Measurements from ENCODE around the gene CALM1.

Gene CALM1

GRCh38 chr14:90405755-90406154 is 8.9 kb downstream of the CALM1 start:
- peaks cover 24% of the 10 kb centered on the region for H3F3A ChIP-seq (ENCODE audit: control insufficient read depth, insufficient read depth)

GRCh38 chr14:90406384-90406798 is 9.6 kb downstream of the CALM1 start:
- TF ChIP-seq EZH2phosphoT487 (IDR thresholded peaks at IDR 0.05; ENCODE audit: borderline replicate concordance, low read length), result no peak
- no peak for TF ChIP-seq CTCF (IDR thresholded peaks at IDR 0.05; ENCODE audit: low read depth, low read length, poor library complexity, severe bottlenecking)
- no peaks in the 10 kb centered on the region for H3K27me3 ChIP-seq (ENCODE audit: control insufficient read depth, low read length)
- H3K27ac ChIP-seq (ENCODE audit: low read depth, low read length), result no peak overlapping the region
- H3K79me2 ChIP-seq (ENCODE audit: control insufficient read depth, low read length), result peaks cover 6% of the 10 kb centered on the region
- H3K4me1 ChIP-seq (ENCODE audit: control insufficient read depth, low read length), result no peaks in the 10 kb centered on the region
- H3K4me3 ChIP-seq (ENCODE audit: low read length), result no peak overlapping the region
- H3F3A ChIP-seq (ENCODE audit: control insufficient read depth, insufficient read depth), result peaks cover 24% of the 10 kb centered on the region
- no peaks in the 10 kb centered on the region for H3K9me3 ChIP-seq (ENCODE audit: control insufficient read depth, insufficient read depth, low read length)
- peaks cover 56% of the 10 kb centered on the region for H3K36me3 ChIP-seq (ENCODE audit: control insufficient read depth, low read length)
- no peaks in the 10 kb centered on the region for H3K9me2 ChIP-seq (replicated peaks; ENCODE audit: control insufficient read depth, low read length)
- H3K4me2 ChIP-seq (ENCODE audit: low read length), result no peak overlapping the region
- H4K20me1 ChIP-seq (ENCODE audit: control insufficient read depth, insufficient read depth, low read depth, low read length), result peaks cover 8% of the 10 kb centered on the region; the same call in 1 of the 2 replicates

More at GRCh38 chr14:90405755-90406154, 8.9 kb downstream of the CALM1 start:
- Histone ChIP-seq H3K9me2 (replicated peaks; ENCODE audit: control insufficient read depth, low read length) (no peaks in the 10 kb centered on the region), H3K9me3 (ENCODE audit: control insufficient read depth, insufficient read depth, low read length) (no peaks in the 10 kb centered on the region), H3K79me2 (ENCODE audit: control insufficient read depth, low read length) (peaks cover 12% of the 10 kb centered on the region), H3K27ac (ENCODE audit: low read depth, low read length) (no peak overlapping the region), H3K4me2 (ENCODE audit: low read length) (no peak overlapping the region), H4K20me1 (ENCODE audit: control insufficient read depth, insufficient read depth, low read depth, low read length) (peaks cover 13% of the 10 kb centered on the region; the same call in 1 of the 2 replicates), H3K27me3 (ENCODE audit: control insufficient read depth, low read length) (no peaks in the 10 kb centered on the region), H3K4me3 (ENCODE audit: low read length) (no peak overlapping the region), H3K36me3 (ENCODE audit: control insufficient read depth, low read length) (peaks cover 63% of the 10 kb centered on the region), H3K4me1 (ENCODE audit: control insufficient read depth, low read length) (no peaks in the 10 kb centered on the region)
- TF ChIP-seq EZH2phosphoT487 (IDR thresholded peaks at IDR 0.05; ENCODE audit: borderline replicate concordance, low read length) (no peak), CTCF (IDR thresholded peaks at IDR 0.05; ENCODE audit: low read depth, low read length, poor library complexity, severe bottlenecking) (no peak)

- H3K9me2 ChIP-seq (replicated peaks; ENCODE audit: control insufficient read depth, low read length), result no peaks in the 10 kb centered on the region
- TF ChIP-seq CTCF (IDR thresholded peaks at IDR 0.05; ENCODE audit: low read depth, low read length, poor library complexity, severe bottlenecking) (no peak), EZH2phosphoT487 (IDR thresholded peaks at IDR 0.05; ENCODE audit: borderline replicate concordance, low read length) (no peak)
- peaks cover 24% of the 10 kb centered on the region for H3F3A ChIP-seq (ENCODE audit: control insufficient read depth, insufficient read depth)
- no peak overlapping the region for H3K4me2 ChIP-seq (ENCODE audit: low read length)
- no peaks in the 10 kb centered on the region for H3K4me1 ChIP-seq (ENCODE audit: control insufficient read depth, low read length)
- no peaks in the 10 kb centered on the region; the same call in 1 of the 2 replicates for H3K79me2 ChIP-seq (ENCODE audit: control insufficient read depth, low read length)
- no peaks in the 10 kb centered on the region for H3K9me3 ChIP-seq (ENCODE audit: control insufficient read depth, insufficient read depth, low read length)
- H3K4me3 ChIP-seq (ENCODE audit: low read length), result no peak overlapping the region
- H4K20me1 ChIP-seq (ENCODE audit: control insufficient read depth, insufficient read depth, low read depth, low read length), result peaks cover 8% of the 10 kb centered on the region; the same call in 1 of the 2 replicates
- peaks cover 48% of the 10 kb centered on the region for H3K36me3 ChIP-seq (ENCODE audit: control insufficient read depth, low read length)
- no peaks in the 10 kb centered on the region for H3K27me3 ChIP-seq (ENCODE audit: control insufficient read depth, low read length)
- H3K27ac ChIP-seq (ENCODE audit: low read depth, low read length), result no peak overlapping the region
Observed at GRCh38 chr14:90407230-90407629, 10.4 kb downstream of the CALM1 start.
